ENCODE data around the gene DNAJC7. TPM values are rescaled to one million over a fixed set of nuclear protein-coding genes. Genes with fewer than 3 reads are reported as not detected.

DNAJC7 gene
- total RNA-seq, 1 experiment from 2014 or later: 130 TPM

DNA sequence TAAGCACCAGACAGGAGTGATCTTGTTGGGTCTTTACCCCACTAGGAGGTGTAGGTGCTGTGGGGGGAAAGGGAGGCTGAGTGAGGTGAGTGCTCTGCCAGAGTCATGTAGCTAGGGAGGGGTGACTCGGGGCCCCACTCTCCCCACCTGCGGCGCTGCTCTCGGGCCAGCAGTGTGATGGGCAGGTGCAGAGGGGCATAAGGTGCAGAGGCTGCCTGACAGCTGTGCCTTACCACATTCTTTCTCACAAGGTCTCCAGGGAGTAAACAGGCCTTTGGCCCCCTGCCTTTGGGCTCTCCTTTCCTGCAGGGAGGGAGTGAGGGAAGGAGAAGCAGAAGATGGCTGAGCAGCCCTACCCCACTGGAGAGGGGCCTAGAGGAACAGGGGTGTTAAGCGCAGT lies 55.1 kb downstream of the DNAJC7 start:
- intact Hi-C loops (cut with micrococcal nuclease): no loop called here
- no peak overlapping the region for H3K4me3 Mint-ChIP-seq (ENCODE audit: unreplicated experiment)
- CTCF ChIA-PET: interaction anchor here (0.5 to 3.9 kb wide), 18 partner anchors 9 to 1663 kb away, joined by 3 to 14 read pairs (median 4); no protein-coding TSS in a partner anchor

DNA sequence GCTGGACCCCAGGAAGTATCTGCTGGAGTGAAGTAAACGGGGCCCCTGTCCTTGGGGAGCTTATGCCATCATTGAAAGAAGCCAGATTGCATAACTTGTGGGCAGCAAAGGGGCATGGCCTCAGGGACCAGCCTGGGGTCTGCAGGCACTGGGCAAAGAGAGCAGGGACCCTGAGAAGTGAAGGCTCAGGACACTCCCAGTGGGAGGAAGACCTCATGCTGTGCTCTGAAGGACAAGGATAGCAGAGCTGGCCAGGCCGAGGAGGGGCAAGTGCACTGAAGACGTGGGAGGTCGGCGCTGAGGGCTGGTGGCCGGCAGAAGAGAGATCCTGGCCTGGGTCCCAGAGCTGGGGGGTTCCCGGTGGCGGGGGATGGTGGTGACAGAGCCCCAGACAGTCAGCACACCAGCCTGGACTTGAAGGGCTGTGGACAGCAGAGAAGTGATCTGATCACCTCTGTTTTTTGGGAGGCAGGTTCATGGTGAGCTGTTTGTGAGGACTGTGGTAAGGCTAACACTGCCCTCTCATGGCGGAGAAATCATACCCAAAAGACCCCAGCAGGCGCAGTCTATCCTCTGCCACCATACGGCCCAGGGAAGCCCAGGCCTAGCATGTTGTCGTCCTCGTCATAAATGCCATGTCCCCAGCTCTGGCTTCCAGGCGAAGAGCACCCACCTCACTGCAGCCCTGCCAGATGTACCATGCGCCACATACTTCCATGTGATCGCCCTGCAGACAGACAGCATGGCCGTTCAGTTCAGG lies 57.7 kb downstream of the DNAJC7 start:
- peak overlapping the region; percentile 16 for H3K27ac Mint-ChIP-seq (ENCODE audit: low read depth, unreplicated experiment)
- H3K36me3 Mint-ChIP-seq (ENCODE audit: insufficient read depth, unreplicated experiment): no peaks in the 10 kb centered on the region
- intact Hi-C loops (cut with micrococcal nuclease): loop anchor here (1.0 to 2.0 kb wide), 2 partner anchors 149 to 221 kb away; partner anchors contain the start of gene P3H4
- POLR2A ChIA-PET: interaction anchor here (0.6 to 1.2 kb wide), 5 partner anchors 13 to 149 kb away, joined by 3 to 5 read pairs (median 3); partner anchors contain the start of gene ACLY
- no peaks in the 10 kb centered on the region for H3K4me1 Mint-ChIP-seq (ENCODE audit: insufficient read depth, unreplicated experiment)
- BruUV-seq (replicated peaks): no TSS peak
- CTCF ChIA-PET: interaction anchor here (0.6 to 2.7 kb wide), 9 partner anchors 14 to 222 kb away, joined by 3 to 8 read pairs (median 4); partner anchors contain the start of gene ODAD4
- no peaks in the 10 kb centered on the region for H3K27me3 Mint-ChIP-seq (ENCODE audit: insufficient read depth, unreplicated experiment)
- TF ChIP-seq, protein P1, sequence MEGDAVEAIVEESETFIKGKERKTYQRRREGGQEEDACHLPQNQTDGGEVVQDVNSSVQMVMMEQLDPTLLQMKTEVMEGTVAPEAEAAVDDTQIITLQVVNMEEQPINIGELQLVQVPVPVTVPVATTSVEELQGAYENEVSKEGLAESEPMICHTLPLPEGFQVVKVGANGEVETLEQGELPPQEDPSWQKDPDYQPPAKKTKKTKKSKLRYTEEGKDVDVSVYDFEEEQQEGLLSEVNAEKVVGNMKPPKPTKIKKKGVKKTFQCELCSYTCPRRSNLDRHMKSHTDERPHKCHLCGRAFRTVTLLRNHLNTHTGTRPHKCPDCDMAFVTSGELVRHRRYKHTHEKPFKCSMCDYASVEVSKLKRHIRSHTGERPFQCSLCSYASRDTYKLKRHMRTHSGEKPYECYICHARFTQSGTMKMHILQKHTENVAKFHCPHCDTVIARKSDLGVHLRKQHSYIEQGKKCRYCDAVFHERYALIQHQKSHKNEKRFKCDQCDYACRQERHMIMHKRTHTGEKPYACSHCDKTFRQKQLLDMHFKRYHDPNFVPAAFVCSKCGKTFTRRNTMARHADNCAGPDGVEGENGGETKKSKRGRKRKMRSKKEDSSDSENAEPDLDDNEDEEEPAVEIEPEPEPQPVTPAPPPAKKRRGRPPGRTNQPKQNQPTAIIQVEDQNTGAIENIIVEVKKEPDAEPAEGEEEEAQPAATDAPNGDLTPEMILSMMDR (IDR thresholded peaks at IDR 0.05; ENCODE audit: unreplicated experiment): peak; percentile 44
- DNase-seq (ENCODE audit: unreplicated experiment): peak; percentile 55
- H3K9me3 Mint-ChIP-seq (ENCODE audit: unreplicated experiment): no peaks in the 10 kb centered on the region
- no peak overlapping the region for H3K4me3 Mint-ChIP-seq (ENCODE audit: unreplicated experiment)

More for the DNA sequence above, 55.1 kb downstream of the DNAJC7 start:
- POLR2A ChIA-PET: no interaction called here
- no peak for DNase-seq (ENCODE audit: unreplicated experiment)
- TF ChIP-seq, protein P1 (IDR thresholded peaks at IDR 0.05; ENCODE audit: unreplicated experiment): no peak
- Mint-ChIP-seq H3K36me3 (ENCODE audit: insufficient read depth, unreplicated experiment) (peaks cover 6% of the 10 kb centered on the region), H3K9me3 (ENCODE audit: unreplicated experiment) (no peaks in the 10 kb centered on the region), H3K27me3 (ENCODE audit: insufficient read depth, unreplicated experiment) (no peaks in the 10 kb centered on the region), H3K27ac (ENCODE audit: low read depth, unreplicated experiment) (no peak overlapping the region), H3K4me1 (ENCODE audit: insufficient read depth, unreplicated experiment) (peaks cover 12% of the 10 kb centered on the region)
- no TSS peak for BruUV-seq (replicated peaks)

DNA sequence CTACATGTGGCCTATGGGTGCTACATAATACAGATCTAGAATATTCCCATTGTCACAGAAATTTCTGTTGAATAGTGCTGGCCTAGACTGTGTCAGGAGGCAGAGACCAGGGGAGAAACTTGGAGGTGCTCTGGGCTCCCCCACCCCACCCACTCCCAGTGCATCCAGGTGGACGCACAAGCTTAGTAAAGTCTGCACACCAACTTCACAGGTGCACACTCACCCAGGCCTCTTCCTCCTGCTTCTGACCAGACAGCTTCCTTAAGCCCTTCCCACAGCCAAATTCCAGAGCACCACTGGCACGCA lies 58.3 kb downstream of the DNAJC7 start:
- H3K36me3 Mint-ChIP-seq (ENCODE audit: insufficient read depth, unreplicated experiment): no peaks in the 10 kb centered on the region
- ChIA-PET POLR2A (interaction anchor here (0.6 to 2.1 kb wide), 3 partner anchors 29 to 148 kb away, joined by 3 to 6 read pairs (median 3); partner anchors contain the start of gene ODAD4), CTCF (interaction anchor here (0.5 to 2.7 kb wide), 9 partner anchors 14 to 161 kb away, joined by 3 to 8 read pairs (median 3); partner anchors contain the start of gene ODAD4)
- no peaks in the 10 kb centered on the region for H3K27me3 Mint-ChIP-seq (ENCODE audit: insufficient read depth, unreplicated experiment)
- TF ChIP-seq, protein P1 (IDR thresholded peaks at IDR 0.05; ENCODE audit: unreplicated experiment): no peak
- intact Hi-C loops (cut with micrococcal nuclease): loop anchor here (1.0 to 2.0 kb wide), 2 partner anchors 148 to 221 kb away; partner anchors contain the start of gene P3H4
- no peak overlapping the region for H3K27ac Mint-ChIP-seq (ENCODE audit: low read depth, unreplicated experiment)
- no peak for DNase-seq (ENCODE audit: unreplicated experiment)
- BruUV-seq (replicated peaks): no TSS peak
- no peaks in the 10 kb centered on the region for H3K9me3 Mint-ChIP-seq (ENCODE audit: unreplicated experiment)
- no peak overlapping the region for H3K4me3 Mint-ChIP-seq (ENCODE audit: unreplicated experiment)
- H3K4me1 Mint-ChIP-seq (ENCODE audit: insufficient read depth, unreplicated experiment): no peaks in the 10 kb centered on the region

DNA sequence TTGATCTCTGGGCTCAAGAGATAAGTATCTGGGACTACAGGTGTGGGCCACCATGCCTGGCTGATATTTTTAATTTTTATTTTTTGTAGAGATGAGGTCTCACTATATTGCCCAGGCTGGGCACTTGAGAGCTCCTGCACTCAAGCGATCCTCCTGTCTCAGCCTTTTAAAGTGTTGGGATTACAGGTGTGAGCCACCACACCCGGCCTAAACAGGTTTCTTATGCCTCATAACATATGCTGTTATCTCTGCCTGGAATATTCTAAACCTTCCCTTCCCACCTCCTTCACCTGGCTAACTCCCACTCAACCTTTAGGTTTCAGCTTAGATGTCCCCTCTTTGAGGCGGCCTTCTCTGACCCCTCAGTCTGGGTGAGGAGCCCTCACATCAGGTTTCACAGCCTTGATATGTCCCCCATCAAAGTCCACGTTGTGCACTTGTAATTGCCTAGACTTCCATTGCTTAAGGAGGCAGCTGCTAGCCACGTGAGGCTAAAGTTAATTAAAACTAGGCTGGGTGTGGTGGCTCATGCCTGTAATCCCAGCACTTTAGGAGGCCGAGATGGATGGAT lies 59.3 kb downstream of the DNAJC7 start:
- H3K27me3 Mint-ChIP-seq (ENCODE audit: insufficient read depth, unreplicated experiment): no peaks in the 10 kb centered on the region
- H3K36me3 Mint-ChIP-seq (ENCODE audit: insufficient read depth, unreplicated experiment): no peaks in the 10 kb centered on the region
- H3K9me3 Mint-ChIP-seq (ENCODE audit: unreplicated experiment): no peaks in the 10 kb centered on the region
- ChIA-PET CTCF (interaction anchor here (0.6 to 2.7 kb wide), 3 partner anchors 28 to 571 kb away, joined by 3 to 8 read pairs (median 3); partner anchors contain the start of gene ODAD4), POLR2A (interaction anchor here (1.0 to 2.1 kb wide), 2 partner anchors 11 to 28 kb away, joined by 3 to 6 read pairs; partner anchors contain the start of gene ODAD4)
- no peaks in the 10 kb centered on the region for H3K4me1 Mint-ChIP-seq (ENCODE audit: insufficient read depth, unreplicated experiment)
- TF ChIP-seq, protein P1 (IDR thresholded peaks at IDR 0.05; ENCODE audit: unreplicated experiment): no peak
- no TSS peak for BruUV-seq (replicated peaks)
- no peak for DNase-seq (ENCODE audit: unreplicated experiment)
- H3K4me3 Mint-ChIP-seq (ENCODE audit: unreplicated experiment): no peak overlapping the region
- H3K27ac Mint-ChIP-seq (ENCODE audit: low read depth, unreplicated experiment): no peak overlapping the region
- intact Hi-C loops (cut with micrococcal nuclease): loop anchor here (2.0 kb wide), 1 partner anchor 147 kb away; the partner anchor contains the start of gene P3H4
